Liver (tissue), 9 donors: ENCODE measurements around the gene ERN1. TPM values are rescaled to one million over a fixed set of nuclear protein-coding genes. Genes with fewer than 3 reads are reported as not detected.

Experiments
- DNase-seq: peaks from one replicate; pipeline ENCODE4 v3.0.0-alpha.2; 2017; ENCODE audit warnings: low spot score
- H3K27ac ChIP-seq, 2 donors: one replicate each; pipeline ENCODE4 v1.7.0; 2013; ENCODE audit warnings: inconsistent platforms in 2 of 2, low read length in 2 of 2, control low read depth in 1 of 2, low read depth in 1 of 2, mild to moderate bottlenecking in 1 of 2
- H3K27me3 ChIP-seq, 4 donors: one replicate each; pipeline versions ENCODE4 v1.6.1 to v1.7.0; 2013; ENCODE audit warnings: low read length in 3 of 4, inconsistent platforms in 1 of 4, mild to moderate bottlenecking in 1 of 4, moderate library complexity in 1 of 4; ENCODE audit not compliant: control insufficient read depth in 4 of 4, insufficient read depth in 4 of 4
- H3K36me3 ChIP-seq, 4 donors: one replicate each; pipeline versions ENCODE4 v1.6.1 to v1.7.0; 2013; ENCODE audit warnings: low read length in 3 of 4, mild to moderate bottlenecking in 3 of 4, low read depth in 1 of 4, moderate library complexity in 1 of 4; ENCODE audit not compliant: control insufficient read depth in 4 of 4, insufficient read depth in 3 of 4
- H3K4me1 ChIP-seq, 4 donors: one replicate each; pipeline versions ENCODE4 v1.6.1 to v1.7.0; 2013; ENCODE audit warnings: low read length in 3 of 4, mild to moderate bottlenecking in 3 of 4, moderate library complexity in 1 of 4; ENCODE audit not compliant: control insufficient read depth in 4 of 4, insufficient read depth in 4 of 4
- H3K4me3 ChIP-seq, 3 donors: one replicate each; pipeline versions ENCODE4 v1.6.1 to v1.7.0; 2013; ENCODE audit warnings: low read length in 3 of 3, control low read depth in 1 of 3, low read depth in 1 of 3, mild to moderate bottlenecking in 1 of 3
- H3K9ac ChIP-seq, 2 donors: one replicate each; pipeline ENCODE4 v1.7.0; 2013; ENCODE audit warnings: low read length in 2 of 2, mild to moderate bottlenecking in 2 of 2, moderate library complexity in 2 of 2, control low read depth in 1 of 2, low read depth in 1 of 2
- H3K9me3 ChIP-seq, 4 donors: one replicate each; pipeline versions ENCODE4 v1.6.1 to v1.7.0; 2013; ENCODE audit warnings: low read length in 3 of 4; ENCODE audit not compliant: control insufficient read depth in 4 of 4
- ATF3 ChIP-seq: IDR thresholded peaks from 2 replicates; pipeline ENCODE4 v1.6.1; 2016; ENCODE audit warnings: antibody characterized with exemption
- CTCF ChIP-seq: fragments of 150-350 bp; IDR thresholded peaks from 2 replicates; pipeline ENCODE4 v1.5.1; 2017; ENCODE audit warnings: improper control_type of control experiment, low read depth, low read length; ENCODE audit not compliant: missing input control
- EGR1 ChIP-seq, 2 donors: IDR thresholded peaks; 2 replicates each; pipeline ENCODE4 v1.6.1; 2016 to 2018; ENCODE audit warnings: antibody characterized with exemption in 2 of 2, low read depth in 2 of 2
- FOXA1 ChIP-seq: IDR thresholded peaks from 2 replicates; pipeline ENCODE4 v1.6.1; 2016; ENCODE audit warnings: antibody characterized with exemption
- FOXA2 ChIP-seq: IDR thresholded peaks from 2 replicates; pipeline ENCODE4 v1.6.1; 2016; ENCODE audit warnings: antibody characterized with exemption
- GABPA ChIP-seq, 2 donors: IDR thresholded peaks in 1 of 2; conservative IDR thresholded peaks in 1 of 2; 2 replicates each; pipeline ENCODE4 v1.6.1; 2016; ENCODE audit warnings: antibody characterized with exemption in 2 of 2, mild to moderate bottlenecking in 1 of 2, moderate library complexity in 1 of 2
- HNF4A ChIP-seq, 2 donors: conservative IDR thresholded peaks; 2 replicates each; pipeline ENCODE4 v1.6.1; 2016; ENCODE audit warnings: antibody characterized with exemption in 2 of 2, mild to moderate bottlenecking in 2 of 2
- HNF4G ChIP-seq: IDR thresholded peaks from 2 replicates; pipeline ENCODE4 v1.6.1; 2016; ENCODE audit warnings: antibody characterized with exemption
- JUND ChIP-seq, 2 donors: IDR thresholded peaks; 2 replicates each; pipeline ENCODE4 v1.6.1; 2016; ENCODE audit warnings: antibody characterized with exemption in 2 of 2
- MAX ChIP-seq: IDR thresholded peaks from 2 replicates; pipeline ENCODE4 v1.6.1; 2016; ENCODE audit warnings: antibody characterized with exemption
- NR2F2 ChIP-seq: IDR thresholded peaks from 2 replicates; pipeline ENCODE4 v1.6.1; 2016; ENCODE audit warnings: antibody characterized with exemption
- RAD21 ChIP-seq, 2 donors: IDR thresholded peaks; 2 replicates each; pipeline ENCODE4 v1.6.1; 2016; ENCODE audit warnings: antibody characterized with exemption in 2 of 2, mild to moderate bottlenecking in 2 of 2
- REST ChIP-seq: IDR thresholded peaks from 2 replicates; pipeline ENCODE4 v1.6.1; 2016; ENCODE audit warnings: antibody characterized with exemption, mild to moderate bottlenecking
- RXRA ChIP-seq, 2 donors: IDR thresholded peaks; 2 replicates each; pipeline ENCODE4 v1.6.1; 2017 to 2018; ENCODE audit warnings: antibody characterized with exemption in 2 of 2, mild to moderate bottlenecking in 1 of 2
- SP1 ChIP-seq: IDR thresholded peaks from 2 replicates; pipeline ENCODE4 v1.6.1; 2018; ENCODE audit warnings: antibody characterized with exemption, mild to moderate bottlenecking
- TAF1 ChIP-seq: conservative IDR thresholded peaks from 2 replicates; pipeline ENCODE4 v1.6.1; 2016; ENCODE audit warnings: antibody characterized with exemption, mild to moderate bottlenecking
- YY1 ChIP-seq: IDR thresholded peaks from 2 replicates; pipeline ENCODE4 v1.6.1; 2016; ENCODE audit warnings: antibody characterized with exemption, mild to moderate bottlenecking
- ZBTB33 ChIP-seq: IDR thresholded peaks from 2 replicates; pipeline ENCODE4 v1.6.1; 2016; ENCODE audit warnings: antibody characterized with exemption
- WGBS: extraction: QIAGEN DNeasy Blood & Tissue Kit; methylation state at CpG from one replicate; pipeline ENCODE4 v1.1.7; 2013; 5-methylcytosine and 5-hydroxymethylcytosine counted together
- polyA plus RNA-seq, 2 donors: library from polyadenylated mRNA; stranded (reverse) in 1 of 2; unstranded in 1 of 2; fragments of 200-250 nt in 1 of 2; fragments of >200 nt in 1 of 2; fragmentation: Nextera tagmentation in 1 of 2; extraction: Ambion mirVana in 1 of 2; gene quantifications; one replicate each; pipeline versions ENCODE4 v1.2.1 to v1.2.3, GENCODE V29; 2013 to 2015
- total RNA-seq, 2 donors: library from RNA; depleted of rRNA; stranded (reverse); fragments of >200 nt; gene quantifications; one replicate each; pipeline ENCODE4 v1.2.3, GENCODE V29; 2014
- donor health status: healthy.
- donor health status: healthy.
- donor health status: healthy.
- donor health status: healthy.
- donor health status: healthy.

ERN1 gene
- total and polyA plus RNA-seq, 4 donors: 6.3 to 35.1 (median 14.9) TPM

GRCh38 chr17:64070213-64070612, 59.7 kb downstream of the ERN1 start:
- Histone ChIP-seq H3K4me3 (no peak overlapping the region), H3K36me3 (peaks cover 20 to 68% (median 60%) of the 10 kb centered on the region in 4 donors), H3K27me3 (no peaks in the 10 kb centered on the region), H3K9ac (no peak overlapping the region), H3K4me1 (peaks cover 3 to 18% (median 15%) of the 10 kb centered on the region in 4 donors), H3K9me3 (peaks cover 4 to 11% (median 4%) of the 10 kb centered on the region in 4 donors), H3K27ac (no peak overlapping the region)
- WGBS: 99% methylated on average over 3 of the region's 3 CpGs
- DNase-seq: no peak
- TF ChIP-seq HNF4G: no peak
- no peak for TF ChIP-seq REST
- no peak for TF ChIP-seq YY1
- TF ChIP-seq HNF4A (conservative IDR thresholded peaks at IDR 0.05): no peak
- no peak for TF ChIP-seq EGR1 (IDR thresholded peaks at IDR 0.05; ENCODE audit: low read depth in 2 of 2)
- TF ChIP-seq RAD21 (IDR thresholded peaks at IDR 0.05): no peak
- TF ChIP-seq FOXA2: no peak
- TF ChIP-seq RXRA (IDR thresholded peaks at IDR 0.05): no peak
- TF ChIP-seq ATF3: no peak
- TF ChIP-seq GABPA (IDR thresholded peaks at IDR 0.05 in 1 of 2, conservative IDR thresholded peaks at IDR 0.05 in 1 of 2): no peak
- TF ChIP-seq TAF1: no peak
- no peak for TF ChIP-seq CTCF
- no peak for TF ChIP-seq NR2F2
- no peak for TF ChIP-seq ZBTB33
- no peak for TF ChIP-seq SP1
- no peak for TF ChIP-seq JUND (IDR thresholded peaks at IDR 0.05)
- no peak for TF ChIP-seq FOXA1
- TF ChIP-seq MAX: no peak
